Thyroid gland (tissue), 4 donors: ENCODE measurements around the gene TBC1D22B. TPM values are rescaled to one million over a fixed set of nuclear protein-coding genes. Genes with fewer than 3 reads are reported as not detected.

Experiments
- DNase-seq, 2 donors: peaks; one replicate each; pipeline ENCODE4 v3.0.0-alpha.2; 2019
- H3K27ac ChIP-seq, 3 donors: fragments of 200-600 bp; sonication (generic); 1 replicate in 2 of 3; 2 replicates in 1 of 3; pipeline ENCODE4 v1.5.1; 2016 to 2019; ENCODE audit warnings: mild to moderate bottlenecking in 1 of 3, moderate library complexity in 1 of 3
- H3K27me3 ChIP-seq: fragments of 200-600 bp; sonication (generic); one replicate; pipeline ENCODE4 v1.5.1; 2019
- H3K36me3 ChIP-seq, 2 donors: fragments of 200-600 bp; sonication (generic); one replicate each; pipeline ENCODE4 v1.5.1; 2016 to 2019
- H3K4me1 ChIP-seq, 2 donors: fragments of 200-600 bp; sonication (generic); one replicate each; pipeline ENCODE4 v1.5.1; 2017 to 2019
- H3K4me3 ChIP-seq, 3 donors: fragments of 200-600 bp; sonication (generic); replicated peaks in 1 of 3; 1 replicate in 2 of 3; 2 replicates in 1 of 3; pipeline ENCODE4 v1.5.1; 2016; ENCODE audit warnings: mild to moderate bottlenecking in 1 of 3
- H3K9me3 ChIP-seq: fragments of 200-600 bp; sonication (generic); one replicate; pipeline ENCODE4 v1.5.1; 2017
- POLR2A ChIP-seq, 2 donors: fragments of 450-650 bp; IDR thresholded peaks; one replicate each; pipeline ENCODE4 v1.6.1; 2017; ENCODE audit warnings: antibody characterized with exemption in 2 of 2, mild to moderate bottlenecking in 2 of 2, moderate library complexity in 1 of 2
- WGBS, 2 donors: methylation state at CpG; one replicate each; pipeline ENCODE4 v1.1.5; 2017; 5-methylcytosine and 5-hydroxymethylcytosine counted together
- intact Hi-C: fragments of 100-400 bp; cut with DNase I; formaldehyde crosslinking; loops from one replicate; pipeline ENCODE4 v1.15.1; 2023
- total RNA-seq, 4 donors: library from RNA; depleted of rRNA; stranded (reverse); fragments of >200 nt; gene quantifications; one replicate each; pipeline ENCODE4 v1.2.3, GENCODE V29; 2016
- TF ChIP-seq, protein P1 (sequence below), 6 experiments: fragments of 200-600 bp in 3 of 6; fragments of 450-650 bp in 3 of 6; sonication (generic) in 3 of 6; IDR thresholded peaks; one replicate each; pipeline ENCODE4 v1.5.1; 2016 to 2019; ENCODE audit warnings: antibody characterized with exemption in 6 of 6, mild to moderate bottlenecking in 2 of 6, inconsistent platforms in 1 of 6, moderate library complexity in 1 of 6

The TBC1D22B gene
- total RNA-seq, 4 donors from 2014 or later, result 11.5 to 15.7 (median 14.2) TPM

DNA sequence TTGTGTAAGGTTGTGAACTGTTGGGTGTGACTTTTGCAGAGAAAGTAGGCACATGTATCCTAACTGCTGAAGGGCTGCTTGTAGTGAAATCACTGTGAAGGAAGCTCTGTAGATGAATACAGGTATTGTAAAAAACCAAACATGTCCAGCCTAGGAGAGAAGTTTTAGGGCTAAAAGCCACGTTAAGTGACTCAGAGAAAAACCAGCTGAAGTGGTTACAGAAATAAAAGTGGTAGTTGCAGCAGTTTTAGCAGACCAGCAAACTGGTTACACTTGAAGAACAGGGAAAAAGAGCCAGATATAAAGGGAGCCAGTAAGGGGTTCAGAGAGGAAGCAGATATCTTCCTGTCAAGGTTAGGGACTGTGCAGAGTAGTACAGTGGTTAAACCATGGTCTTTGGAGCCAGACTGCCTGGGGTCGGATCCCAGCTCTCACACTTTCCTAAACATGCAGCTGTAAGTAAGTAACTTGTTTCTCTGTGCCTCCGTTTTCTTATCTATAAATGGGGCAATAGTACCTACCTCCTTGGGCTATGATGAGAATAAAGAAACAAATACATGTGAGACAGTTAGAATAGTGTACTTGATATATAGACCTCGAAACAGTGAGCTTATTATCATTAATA, 62.4 kb downstream of the TBC1D22B start:
- peaks cover 0 to 5% of the 10 kb centered on the region in 2 donors for H3K4me1 ChIP-seq
- no peak for DNase-seq
- no peaks in the 10 kb centered on the region for H3K27me3 ChIP-seq
- H3K9me3 ChIP-seq, result no peaks in the 10 kb centered on the region
- intact Hi-C loops, result no loop called here
- WGBS, 2 donors, result 92 to 95% methylated on average over 4 of the region's 4 CpGs
- no peak for TF ChIP-seq POLR2A (IDR thresholded peaks at IDR 0.05)
- TF ChIP-seq, protein P1, sequence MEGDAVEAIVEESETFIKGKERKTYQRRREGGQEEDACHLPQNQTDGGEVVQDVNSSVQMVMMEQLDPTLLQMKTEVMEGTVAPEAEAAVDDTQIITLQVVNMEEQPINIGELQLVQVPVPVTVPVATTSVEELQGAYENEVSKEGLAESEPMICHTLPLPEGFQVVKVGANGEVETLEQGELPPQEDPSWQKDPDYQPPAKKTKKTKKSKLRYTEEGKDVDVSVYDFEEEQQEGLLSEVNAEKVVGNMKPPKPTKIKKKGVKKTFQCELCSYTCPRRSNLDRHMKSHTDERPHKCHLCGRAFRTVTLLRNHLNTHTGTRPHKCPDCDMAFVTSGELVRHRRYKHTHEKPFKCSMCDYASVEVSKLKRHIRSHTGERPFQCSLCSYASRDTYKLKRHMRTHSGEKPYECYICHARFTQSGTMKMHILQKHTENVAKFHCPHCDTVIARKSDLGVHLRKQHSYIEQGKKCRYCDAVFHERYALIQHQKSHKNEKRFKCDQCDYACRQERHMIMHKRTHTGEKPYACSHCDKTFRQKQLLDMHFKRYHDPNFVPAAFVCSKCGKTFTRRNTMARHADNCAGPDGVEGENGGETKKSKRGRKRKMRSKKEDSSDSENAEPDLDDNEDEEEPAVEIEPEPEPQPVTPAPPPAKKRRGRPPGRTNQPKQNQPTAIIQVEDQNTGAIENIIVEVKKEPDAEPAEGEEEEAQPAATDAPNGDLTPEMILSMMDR (IDR thresholded peaks at IDR 0.05), result no peak
- H3K27ac ChIP-seq, result no peak overlapping the region
- peaks cover 45 to 46% of the 10 kb centered on the region in 2 donors for H3K36me3 ChIP-seq
- H3K4me3 ChIP-seq, result no peak overlapping the region

DNA sequence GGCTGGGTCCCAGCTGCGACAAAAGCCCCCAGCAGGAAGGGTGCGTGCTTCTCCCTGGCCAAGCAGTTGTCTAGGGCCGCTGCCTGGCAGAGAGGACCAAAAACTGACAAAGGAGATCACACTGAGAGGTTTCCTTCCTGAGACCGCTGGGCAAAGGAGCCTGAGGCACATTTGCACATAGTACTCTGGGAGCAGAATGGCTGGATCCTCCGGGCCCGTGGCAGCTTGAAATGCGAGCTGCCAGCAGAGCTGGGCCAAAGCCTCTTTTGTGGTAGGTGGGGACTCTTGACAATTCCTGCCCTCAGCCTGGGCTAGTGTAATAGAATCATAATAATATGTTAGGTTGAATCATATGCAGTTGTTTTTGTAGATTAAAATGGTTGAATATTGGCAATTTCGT, 63.1 kb downstream of the TBC1D22B start:
- Histone ChIP-seq H3K9me3 (no peaks in the 10 kb centered on the region), H3K4me1 (peaks cover 0 to 5% of the 10 kb centered on the region in 2 donors), H3K4me3 (no peak overlapping the region), H3K27me3 (no peaks in the 10 kb centered on the region), H3K36me3 (peaks cover 39 to 41% of the 10 kb centered on the region in 2 donors), H3K27ac (no peak overlapping the region)
- DNase-seq, result no peak
- TF ChIP-seq, protein P1 (IDR thresholded peaks at IDR 0.05), result no peak
- no peak for TF ChIP-seq POLR2A (IDR thresholded peaks at IDR 0.05)
- intact Hi-C loops, result no loop called here
- WGBS, 2 donors, result 85 to 89% methylated on average over 8 of the region's 8 CpGs

DNA sequence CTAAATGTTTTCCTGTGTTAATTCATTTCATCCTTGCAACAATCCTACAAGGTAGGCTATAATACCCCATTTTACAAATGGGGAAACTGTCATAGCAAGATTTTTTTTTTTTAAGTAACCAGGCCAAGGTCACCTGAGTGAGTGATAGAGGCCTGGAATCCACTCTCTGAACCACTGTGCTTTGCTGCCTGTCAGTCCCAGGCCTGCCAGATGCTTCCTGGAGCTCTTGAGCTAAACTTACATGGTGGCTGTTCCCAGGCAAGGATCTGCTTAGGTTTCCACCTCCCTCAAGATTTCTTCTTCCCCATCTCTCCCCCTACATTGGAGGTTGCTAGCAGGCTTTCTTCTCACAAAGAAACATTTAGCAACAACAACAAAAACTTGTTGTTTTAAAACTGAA, 63.5 kb downstream of the TBC1D22B start:
- Histone ChIP-seq H3K9me3 (no peaks in the 10 kb centered on the region), H3K36me3 (peaks cover 35 to 41% of the 10 kb centered on the region in 2 donors), H3K4me3 (no peak overlapping the region), H3K4me1 (peaks cover 0 to 5% of the 10 kb centered on the region in 2 donors), H3K27me3 (no peaks in the 10 kb centered on the region), H3K27ac (no peak overlapping the region)
- TF ChIP-seq, protein P1 (IDR thresholded peaks at IDR 0.05), result no peak
- TF ChIP-seq POLR2A (IDR thresholded peaks at IDR 0.05), result no peak
- DNase-seq, result no peak
- intact Hi-C loops, result no loop called here

DNA sequence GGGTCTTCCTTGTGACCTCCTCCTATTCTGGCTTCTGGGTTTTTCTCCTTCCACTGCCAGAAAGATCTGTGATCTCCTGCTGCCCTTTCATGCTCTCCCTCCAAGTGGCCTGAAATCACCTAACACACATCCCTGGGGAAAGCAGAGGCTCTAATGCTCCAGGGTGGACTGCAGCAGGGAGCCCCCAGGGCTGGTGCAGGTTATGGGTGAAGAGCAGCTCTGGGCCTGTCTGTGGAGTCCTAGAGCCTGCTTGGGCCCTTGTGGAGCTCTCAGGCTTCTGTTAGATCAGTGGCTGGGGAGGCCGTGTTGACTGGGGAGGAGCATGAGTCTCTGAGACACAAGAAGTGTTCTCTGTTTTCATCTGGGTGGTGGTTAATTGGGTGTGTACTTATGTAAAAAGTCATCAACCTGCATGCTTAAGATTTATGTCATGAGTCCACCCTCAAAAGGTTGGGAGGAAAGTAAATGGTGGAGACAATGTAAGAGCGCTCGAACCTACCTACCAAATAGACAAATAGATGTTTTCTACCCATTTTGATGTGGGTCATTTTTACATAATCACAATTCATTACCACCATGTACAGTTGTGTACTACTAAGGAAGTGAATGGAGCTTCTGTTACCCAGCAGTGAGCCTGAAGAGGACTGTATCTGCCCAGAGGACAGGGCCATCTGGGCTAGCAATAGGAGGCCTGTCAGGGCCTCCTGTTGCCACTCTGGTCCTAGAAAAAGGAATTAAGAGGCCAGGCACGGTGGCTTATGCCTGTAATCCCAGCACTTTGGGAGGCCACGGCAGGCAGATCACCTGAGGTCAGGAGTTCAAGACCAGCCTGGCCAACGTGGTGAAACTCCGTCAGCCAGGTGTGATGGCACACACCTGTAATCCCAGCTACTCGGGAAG, 64.2 kb downstream of the TBC1D22B start:
- Histone ChIP-seq H3K27ac (no peak overlapping the region), H3K27me3 (no peaks in the 10 kb centered on the region), H3K4me1 (peaks cover 0 to 5% of the 10 kb centered on the region in 2 donors), H3K4me3 (no peak overlapping the region), H3K36me3 (peaks cover 28 to 36% of the 10 kb centered on the region in 2 donors), H3K9me3 (no peaks in the 10 kb centered on the region)
- intact Hi-C loops, result no loop called here
- TF ChIP-seq, protein P1 (IDR thresholded peaks at IDR 0.05), result no peak
- no peak for TF ChIP-seq POLR2A (IDR thresholded peaks at IDR 0.05)
- 95 to 99% methylated on average over 8 of the region's 8 CpGs for WGBS, 2 donors
- DNase-seq, result no peak

DNA sequence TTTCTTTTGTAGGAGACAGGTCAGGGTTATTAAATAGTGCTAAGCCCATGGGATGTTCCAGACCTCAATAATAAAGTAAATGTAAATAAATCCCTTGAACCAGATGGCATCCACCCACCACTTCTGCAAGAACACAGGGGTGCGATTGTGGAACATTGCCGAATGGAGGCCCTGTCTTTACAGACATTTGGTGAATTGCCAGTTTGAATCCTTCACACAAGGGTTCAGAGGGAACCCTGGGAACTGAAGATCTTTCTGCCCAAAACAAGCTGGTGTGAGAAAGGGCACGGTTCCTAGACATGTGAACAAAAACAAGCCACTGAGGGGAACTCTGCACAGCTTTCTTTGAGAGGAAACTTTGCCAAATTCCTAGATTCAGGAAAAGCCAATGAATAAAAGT, 66.0 kb downstream of the TBC1D22B start:
- Histone ChIP-seq H3K36me3 (peaks cover 10 to 20% of the 10 kb centered on the region in 2 donors), H3K4me1 (peaks cover 0 to 5% of the 10 kb centered on the region in 2 donors), H3K9me3 (no peaks in the 10 kb centered on the region), H3K4me3 (no peak overlapping the region), H3K27me3 (no peaks in the 10 kb centered on the region), H3K27ac (no peak overlapping the region)
- 12 to 16% methylated on average over 3 of the region's 3 CpGs for WGBS, 2 donors
- TF ChIP-seq, protein P1 (IDR thresholded peaks at IDR 0.05), result no peak
- TF ChIP-seq POLR2A (IDR thresholded peaks at IDR 0.05), result no peak
- no peak for DNase-seq
- intact Hi-C loops, result no loop called here
